Activated CD4-positive, alpha-beta T cell treated with anti-CD3 and anti-CD28 coated beads, Interleukin-2, amount 10 ng/mL, durations not matched to agents 24 days and 14 days (primary cell): Measurements from ENCODE around the gene DDIAS. TPM values are rescaled to one million over a fixed set of nuclear protein-coding genes. Genes with fewer than 3 reads are reported as not detected.
"Not testable (repeated sequence)": the region's sequence is repeated elsewhere in the genome, so short reads cannot be mapped to it uniquely, and the experiment has no call there.

ENCODE experiments used
- DNase-seq: peaks from one replicate; pipeline ENCODE4 v3.0.0; 2022
- H3K27ac Mint-ChIP-seq: one replicate; pipeline ENCODE4 v1.8.0; 2022; ENCODE audit warnings: mild to moderate bottlenecking, mixed read lengths
- H3K27me3 Mint-ChIP-seq: one replicate; pipeline ENCODE4 v1.8.0; 2022; ENCODE audit warnings: mixed read lengths
- H3K36me3 Mint-ChIP-seq: one replicate; pipeline ENCODE4 v1.8.0; 2022; ENCODE audit warnings: low read depth, mild to moderate bottlenecking, mixed read lengths
- H3K4me1 Mint-ChIP-seq: one replicate; pipeline ENCODE4 v1.8.0; 2021; ENCODE audit warnings: mixed read lengths
- H3K4me3 Mint-ChIP-seq: one replicate; pipeline ENCODE4 v1.8.0; 2022; ENCODE audit warnings: mild to moderate bottlenecking, moderate library complexity, mixed read lengths
- H3K9me3 Mint-ChIP-seq: one replicate; pipeline ENCODE4 v1.8.0; 2021; ENCODE audit warnings: mixed read lengths
- intact Hi-C: fragments of 100-400 bp; cut with micrococcal nuclease; formaldehyde crosslinking; loops from one replicate; pipeline ENCODE4 v1.15.1; 2023
- total RNA-seq: library from RNA; stranded (reverse); gene quantifications from 2 replicates; pipeline ENCODE4 v1.2.3, GENCODE V29; 2022

DDIAS gene
- total RNA-seq, 1 donor from 2014 or later: 26.9 TPM

GRCh38 chr11:82922396-82923173 lies 21.0 kb downstream of the DDIAS start:
- Mint-ChIP-seq H3K4me1 (peaks cover 44% of the 10 kb centered on the region), H3K9me3 (peaks cover 17% of the 10 kb centered on the region), H3K36me3 (peaks cover 41% of the 10 kb centered on the region)
- intact Hi-C loops: loop anchor here (5.0 kb wide), 1 partner anchor 235 kb away; the partner anchor contains the start of gene PCF11
- H3K27me3 Mint-ChIP-seq, H3K27ac Mint-ChIP-seq, DNase-seq, H3K4me3 Mint-ChIP-seq: not testable (repeated sequence)

- Mint-ChIP-seq H3K9me3 (peaks cover 4% of the 10 kb centered on the region), H3K27me3 (no peaks in the 10 kb centered on the region), H3K4me3 (no peak overlapping the region), H3K27ac (no peak overlapping the region), H3K4me1 (peaks cover 33% of the 10 kb centered on the region), H3K36me3 (peaks cover 24% of the 10 kb centered on the region)
- DNase-seq: no peak
- intact Hi-C loops: loop anchor here (5.0 kb wide), 2 partner anchors 233 to 328 kb away; partner anchors contain the start of gene PCF11
Observed at GRCh38 chr11:82924522-82925224, 23.1 kb downstream of the DDIAS start.

GRCh38 chr11:82927264-82927880 lies 25.8 kb downstream of the DDIAS start:
- peaks cover 15% of the 10 kb centered on the region for H3K4me1 Mint-ChIP-seq
- H3K9me3 Mint-ChIP-seq: no peaks in the 10 kb centered on the region
- H3K27ac Mint-ChIP-seq: no peak overlapping the region
- H3K27me3 Mint-ChIP-seq: no peaks in the 10 kb centered on the region
- intact Hi-C loops: loop anchor here (2.0 to 5.0 kb wide), 4 partner anchors 21 to 325 kb away; partner anchors contain the start of gene RAB30
- DNase-seq: peak; percentile 78
- H3K36me3 Mint-ChIP-seq: peaks cover 26% of the 10 kb centered on the region
- H3K4me3 Mint-ChIP-seq: no peak overlapping the region

- H3K4me3 Mint-ChIP-seq: no peak overlapping the region
- H3K27ac Mint-ChIP-seq: no peak overlapping the region
- intact Hi-C loops: loop anchor here (5.0 kb wide), 1 partner anchor 323 kb away; no protein-coding TSS in a partner anchor
- H3K27me3 Mint-ChIP-seq: no peaks in the 10 kb centered on the region
- DNase-seq: no peak
- peaks cover 13% of the 10 kb centered on the region for H3K4me1 Mint-ChIP-seq
- peaks cover 36% of the 10 kb centered on the region for H3K36me3 Mint-ChIP-seq
- H3K9me3 Mint-ChIP-seq: no peaks in the 10 kb centered on the region
Observed at GRCh38 chr11:82929121-82929520, 27.6 kb downstream of the DDIAS start.

GRCh38 chr11:82930229-82930628 lies 28.7 kb downstream of the DDIAS start:
- Mint-ChIP-seq H3K27ac (no peak overlapping the region), H3K36me3 (peaks cover 35% of the 10 kb centered on the region), H3K27me3 (no peaks in the 10 kb centered on the region), H3K9me3 (no peaks in the 10 kb centered on the region), H3K4me1 (peaks cover 13% of the 10 kb centered on the region), H3K4me3 (no peak overlapping the region)
- no peak for DNase-seq
- intact Hi-C loops: no loop called here

GRCh38 chr11:82930734-82931133 lies 29.2 kb downstream of the DDIAS start:
- Mint-ChIP-seq H3K4me3 (no peak overlapping the region), H3K9me3 (no peaks in the 10 kb centered on the region), H3K27ac (no peak overlapping the region), H3K4me1 (peaks cover 13% of the 10 kb centered on the region), H3K27me3 (no peaks in the 10 kb centered on the region), H3K36me3 (peaks cover 37% of the 10 kb centered on the region)
- intact Hi-C loops: no loop called here
- no peak for DNase-seq

GRCh38 chr11:82932564-82932963 lies 31.0 kb downstream of the DDIAS start:
- Mint-ChIP-seq H3K4me3 (no peak overlapping the region), H3K27me3 (no peaks in the 10 kb centered on the region), H3K36me3 (peaks cover 38% of the 10 kb centered on the region), H3K4me1 (peaks cover 8% of the 10 kb centered on the region), H3K9me3 (no peaks in the 10 kb centered on the region), H3K27ac (no peak overlapping the region)
- DNase-seq: no peak
- intact Hi-C loops: no loop called here

- intact Hi-C loops: no loop called here
- Mint-ChIP-seq H3K27ac (no peak overlapping the region), H3K9me3 (peaks cover 6% of the 10 kb centered on the region), H3K36me3 (peaks cover 34% of the 10 kb centered on the region), H3K4me3 (no peak overlapping the region), H3K27me3 (no peaks in the 10 kb centered on the region), H3K4me1 (peaks cover 7% of the 10 kb centered on the region)
- DNase-seq: no peak
Observed at GRCh38 chr11:82936261-82936660, 34.7 kb downstream of the DDIAS start.

GRCh38 chr11:82937554-82937953 lies 36.0 kb downstream of the DDIAS start:
- intact Hi-C loops: no loop called here
- Mint-ChIP-seq H3K27ac (no peak overlapping the region), H3K36me3 (peaks cover 25% of the 10 kb centered on the region), H3K4me3 (no peak overlapping the region), H3K27me3 (no peaks in the 10 kb centered on the region), H3K9me3 (peaks cover 11% of the 10 kb centered on the region), H3K4me1 (peaks cover 3% of the 10 kb centered on the region)
- no peak for DNase-seq

- no peak overlapping the region for H3K4me3 Mint-ChIP-seq
- H3K36me3 Mint-ChIP-seq: peaks cover 11% of the 10 kb centered on the region
- intact Hi-C loops: no loop called here
- H3K27ac Mint-ChIP-seq: no peak overlapping the region
- no peak for DNase-seq
- peaks cover 11% of the 10 kb centered on the region for H3K9me3 Mint-ChIP-seq
- no peaks in the 10 kb centered on the region for H3K4me1 Mint-ChIP-seq
- no peaks in the 10 kb centered on the region for H3K27me3 Mint-ChIP-seq
Observed at GRCh38 chr11:82939456-82939855, 37.9 kb downstream of the DDIAS start.

GRCh38 chr11:82942376-82942775 lies 40.8 kb downstream of the DDIAS start:
- intact Hi-C loops: no loop called here
- peaks cover 15% of the 10 kb centered on the region for H3K9me3 Mint-ChIP-seq
- H3K27ac Mint-ChIP-seq: no peak overlapping the region
- DNase-seq: no peak
- H3K4me3 Mint-ChIP-seq: no peak overlapping the region
- peaks cover 6% of the 10 kb centered on the region for H3K36me3 Mint-ChIP-seq
- peaks cover 5% of the 10 kb centered on the region for H3K27me3 Mint-ChIP-seq
- no peaks in the 10 kb centered on the region for H3K4me1 Mint-ChIP-seq

- H3K36me3 Mint-ChIP-seq, H3K4me3 Mint-ChIP-seq, intact Hi-C loops, H3K27ac Mint-ChIP-seq, DNase-seq, H3K27me3 Mint-ChIP-seq, H3K4me1 Mint-ChIP-seq: not testable (repeated sequence)
- peaks cover 15% of the 10 kb centered on the region for H3K9me3 Mint-ChIP-seq
Observed at GRCh38 chr11:82943430-82943829, 41.9 kb downstream of the DDIAS start.

GRCh38 chr11:82944198-82944597 lies 42.7 kb downstream of the DDIAS start:
- Mint-ChIP-seq H3K36me3 (peaks cover 6% of the 10 kb centered on the region), H3K27ac (no peak overlapping the region), H3K4me3 (no peak overlapping the region), H3K27me3 (peaks cover 10% of the 10 kb centered on the region), H3K4me1 (no peaks in the 10 kb centered on the region), H3K9me3 (peaks cover 15% of the 10 kb centered on the region)
- intact Hi-C loops: no loop called here
- no peak for DNase-seq

- Mint-ChIP-seq H3K27me3 (peaks cover 14% of the 10 kb centered on the region), H3K9me3 (peaks cover 15% of the 10 kb centered on the region)
- DNase-seq, H3K36me3 Mint-ChIP-seq, H3K4me1 Mint-ChIP-seq, H3K4me3 Mint-ChIP-seq, intact Hi-C loops, H3K27ac Mint-ChIP-seq: not testable (repeated sequence)
Observed at GRCh38 chr11:82945041-82945440, 43.5 kb downstream of the DDIAS start.
